GM20000 (cell line): Measurements from ENCODE around the gene GPR142.

ENCODE experiments used
- DNase-seq: peaks from one replicate; pipeline ENCODE4 v3.0.0; 2012; ENCODE audit warnings: low spot score
- TF ChIP-seq, protein P1 (sequence below): IDR thresholded peaks from 2 replicates; pipeline ENCODE4 v1.5.1; 2012; ENCODE audit warnings: mild to moderate bottlenecking, control low read depth; ENCODE audit errors: extremely low read depth, missing control alignments

GPR142 gene

DNA sequence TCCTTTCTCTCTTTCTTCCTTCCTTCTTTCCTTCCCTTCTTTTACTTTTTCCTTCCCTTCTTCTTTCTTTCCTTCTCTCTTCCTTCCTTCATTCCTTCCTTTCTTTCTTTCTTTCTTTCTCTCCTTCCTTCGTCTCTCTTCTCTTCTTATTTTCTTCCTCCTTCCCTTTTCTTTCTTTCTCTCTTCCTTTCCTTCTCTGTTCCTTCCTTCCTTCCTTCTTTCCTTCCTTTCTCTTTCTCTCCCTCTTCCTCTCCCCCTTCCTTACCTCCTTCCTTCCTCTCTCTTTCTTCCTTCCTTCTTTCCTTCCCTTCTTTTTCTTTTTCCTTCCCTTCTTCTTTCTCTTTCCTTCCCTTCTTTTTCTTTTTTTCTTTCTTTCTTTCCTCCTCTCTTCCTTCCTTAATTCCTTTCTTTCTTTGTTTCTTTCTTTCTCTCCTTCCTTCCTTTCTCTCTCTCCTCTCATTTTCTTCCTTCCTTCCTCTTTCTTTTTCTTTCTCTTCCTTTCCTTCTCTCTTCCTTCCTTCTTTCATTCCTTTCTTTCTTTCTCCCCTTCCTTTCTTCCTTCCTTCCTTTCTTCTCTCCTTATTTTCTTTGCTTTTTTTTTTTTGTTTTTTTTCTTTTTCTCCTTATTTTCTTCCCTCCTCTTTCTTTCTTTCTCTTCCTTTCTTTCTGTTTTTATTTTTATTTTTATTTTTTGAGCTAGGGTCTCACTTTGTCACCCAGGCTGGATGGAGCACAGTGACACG, 22.8 kb downstream of the GPR142 start:
- no peak for DNase-seq
- TF ChIP-seq, protein P1, sequence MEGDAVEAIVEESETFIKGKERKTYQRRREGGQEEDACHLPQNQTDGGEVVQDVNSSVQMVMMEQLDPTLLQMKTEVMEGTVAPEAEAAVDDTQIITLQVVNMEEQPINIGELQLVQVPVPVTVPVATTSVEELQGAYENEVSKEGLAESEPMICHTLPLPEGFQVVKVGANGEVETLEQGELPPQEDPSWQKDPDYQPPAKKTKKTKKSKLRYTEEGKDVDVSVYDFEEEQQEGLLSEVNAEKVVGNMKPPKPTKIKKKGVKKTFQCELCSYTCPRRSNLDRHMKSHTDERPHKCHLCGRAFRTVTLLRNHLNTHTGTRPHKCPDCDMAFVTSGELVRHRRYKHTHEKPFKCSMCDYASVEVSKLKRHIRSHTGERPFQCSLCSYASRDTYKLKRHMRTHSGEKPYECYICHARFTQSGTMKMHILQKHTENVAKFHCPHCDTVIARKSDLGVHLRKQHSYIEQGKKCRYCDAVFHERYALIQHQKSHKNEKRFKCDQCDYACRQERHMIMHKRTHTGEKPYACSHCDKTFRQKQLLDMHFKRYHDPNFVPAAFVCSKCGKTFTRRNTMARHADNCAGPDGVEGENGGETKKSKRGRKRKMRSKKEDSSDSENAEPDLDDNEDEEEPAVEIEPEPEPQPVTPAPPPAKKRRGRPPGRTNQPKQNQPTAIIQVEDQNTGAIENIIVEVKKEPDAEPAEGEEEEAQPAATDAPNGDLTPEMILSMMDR, result no peak

DNA sequence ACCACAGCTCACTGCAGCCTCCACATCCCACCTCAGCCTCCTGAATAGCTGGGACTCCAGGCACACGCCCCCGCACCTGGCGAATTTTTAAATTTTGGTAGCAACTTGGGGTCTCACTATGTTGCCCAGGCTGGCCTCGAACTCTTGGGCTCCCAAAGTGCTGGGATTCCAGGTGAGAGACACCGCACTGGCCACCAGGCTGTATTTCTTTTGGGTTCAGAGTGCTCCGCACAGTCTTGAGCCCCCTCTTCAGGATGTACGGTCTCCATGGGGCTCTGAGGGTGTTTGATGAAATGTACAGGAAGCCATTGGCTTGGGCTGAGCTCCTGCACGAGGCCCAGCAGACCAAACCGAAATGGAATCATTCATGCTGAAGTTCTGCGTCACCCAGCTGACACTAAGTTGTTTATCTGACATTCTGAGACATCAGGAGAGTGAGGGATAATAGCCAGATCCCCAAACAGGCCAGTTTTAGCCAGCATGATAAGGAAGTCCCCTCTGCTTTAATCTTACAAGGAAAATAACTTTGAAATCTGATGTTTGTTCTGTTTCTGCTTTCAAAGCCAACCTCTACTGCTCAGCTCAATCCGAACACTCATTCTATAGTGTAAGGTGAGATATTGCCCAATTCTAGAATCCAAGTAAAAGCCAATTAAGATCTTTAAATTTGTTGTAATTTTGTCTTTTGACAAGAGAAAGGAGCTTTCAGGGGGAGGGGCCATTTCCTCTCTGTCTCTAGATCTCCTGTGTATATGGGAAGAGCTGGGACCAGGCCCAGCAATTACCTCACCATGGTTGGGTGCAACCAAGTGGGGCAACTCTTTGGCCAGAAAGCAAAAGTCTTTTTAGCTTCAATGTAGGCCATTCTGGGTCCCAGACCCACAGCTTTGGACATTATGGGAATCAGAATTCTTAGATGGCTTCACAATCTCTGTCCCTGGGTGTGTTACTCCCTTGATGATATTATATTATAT, 23.7 kb downstream of the GPR142 start:
- TF ChIP-seq, protein P1, result no peak
- DNase-seq, result no peak

DNA sequence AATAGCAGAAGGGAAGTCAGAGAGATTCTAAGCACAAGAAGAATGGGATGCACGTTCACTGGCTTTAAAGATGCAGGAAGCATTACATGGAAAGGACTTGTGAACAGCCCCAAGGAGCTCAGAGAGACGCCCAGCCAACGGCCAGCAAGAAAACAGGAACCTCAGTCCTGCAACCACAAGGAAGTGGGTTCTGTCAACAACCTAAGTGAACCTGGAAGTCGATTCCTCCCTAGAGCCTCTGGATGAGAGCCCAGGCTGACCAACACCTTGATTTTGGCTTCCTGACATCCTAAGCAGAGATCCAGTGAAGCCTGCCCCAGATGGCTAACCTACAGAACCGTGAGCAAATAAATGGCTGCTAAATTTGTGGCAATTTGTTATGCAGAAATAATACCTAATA, 24.5 kb downstream of the GPR142 start:
- TF ChIP-seq, protein P1, result no peak
- DNase-seq, result no peak

DNA sequence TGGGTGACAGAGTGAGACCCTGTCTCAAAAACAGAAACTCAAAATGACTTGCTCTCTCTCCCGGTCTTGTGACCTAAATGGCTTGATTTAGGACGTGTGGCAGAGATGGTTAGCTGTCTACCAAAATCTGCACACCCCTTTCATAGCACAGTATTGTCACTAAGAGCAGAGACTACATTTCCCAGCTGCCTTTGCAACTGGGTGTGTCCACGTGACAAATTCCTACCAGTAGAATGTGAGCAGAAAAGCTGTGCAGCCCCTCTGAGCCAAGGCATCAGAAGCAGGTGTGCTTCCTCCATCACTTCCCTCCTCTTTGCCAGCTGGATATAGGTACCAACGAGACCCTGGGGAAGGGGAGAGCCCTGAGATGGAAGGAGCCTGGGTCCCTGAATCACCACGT, 25.5 kb downstream of the GPR142 start:
- TF ChIP-seq, protein P1, result no peak
- DNase-seq, result no peak

DNA sequence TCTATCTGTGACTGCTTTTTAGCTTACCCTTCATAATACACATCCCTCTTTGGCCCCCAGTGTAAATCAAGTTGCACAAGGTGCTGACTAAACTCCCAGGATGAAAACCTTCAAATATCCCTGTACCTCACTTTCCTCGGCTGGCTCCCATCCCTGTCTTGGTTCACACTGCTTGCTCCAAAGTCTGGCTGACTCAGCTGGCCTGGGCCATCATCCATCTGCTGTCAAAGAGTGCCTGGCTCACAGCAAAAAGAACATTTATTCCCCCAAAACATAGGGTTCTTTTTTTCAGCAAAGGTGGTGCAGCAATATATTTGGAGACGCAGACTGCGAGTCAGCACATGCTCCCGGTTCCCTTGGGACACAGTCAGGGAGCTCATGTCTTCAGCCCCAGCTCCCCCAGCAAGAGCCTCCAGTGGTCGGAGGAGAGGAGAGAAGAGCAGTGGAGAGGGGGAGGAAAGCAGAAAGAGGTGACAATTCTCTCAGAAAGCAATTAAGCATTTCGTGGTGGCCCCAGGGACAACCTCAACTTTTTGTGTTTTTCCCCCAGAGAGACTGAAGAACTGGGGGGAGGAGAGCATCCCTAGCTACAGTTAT, 26.1 kb downstream of the GPR142 start:
- no peak for DNase-seq
- TF ChIP-seq, protein P1, result no peak

DNA sequence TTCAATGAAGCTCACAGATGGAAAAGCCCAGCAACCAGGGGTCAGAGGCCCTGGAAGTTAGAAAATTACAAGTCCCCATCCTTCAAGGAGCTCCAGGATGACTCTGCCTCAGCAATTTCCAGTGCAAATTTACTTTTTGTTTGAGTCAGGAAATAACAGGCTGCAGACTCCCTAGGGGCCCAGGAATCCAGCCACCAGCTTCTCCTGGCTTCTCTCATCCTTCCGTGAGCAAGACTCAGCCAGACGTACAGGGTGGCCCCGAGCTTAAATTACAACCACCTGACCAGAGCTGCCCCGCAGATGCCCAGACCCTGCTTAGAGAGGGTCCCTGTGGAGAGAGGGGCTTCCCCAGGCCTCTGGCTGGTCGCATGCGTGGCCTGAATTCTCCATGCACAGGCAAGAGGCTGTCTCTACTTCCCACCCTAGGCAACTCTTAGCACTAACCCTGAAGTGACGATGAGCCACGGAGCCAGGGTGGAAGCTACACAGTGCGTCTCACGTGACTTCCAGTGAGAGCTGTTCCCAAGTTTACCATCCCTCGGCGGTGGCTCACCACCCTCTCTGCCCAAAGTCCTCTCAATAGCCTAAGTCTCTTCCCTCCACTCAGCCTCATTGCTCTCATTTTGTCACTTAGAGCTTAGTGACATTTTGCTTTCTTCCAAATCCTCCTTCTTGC, 27.1 kb downstream of the GPR142 start:
- no peak for DNase-seq
- TF ChIP-seq, protein P1, result no peak

DNA sequence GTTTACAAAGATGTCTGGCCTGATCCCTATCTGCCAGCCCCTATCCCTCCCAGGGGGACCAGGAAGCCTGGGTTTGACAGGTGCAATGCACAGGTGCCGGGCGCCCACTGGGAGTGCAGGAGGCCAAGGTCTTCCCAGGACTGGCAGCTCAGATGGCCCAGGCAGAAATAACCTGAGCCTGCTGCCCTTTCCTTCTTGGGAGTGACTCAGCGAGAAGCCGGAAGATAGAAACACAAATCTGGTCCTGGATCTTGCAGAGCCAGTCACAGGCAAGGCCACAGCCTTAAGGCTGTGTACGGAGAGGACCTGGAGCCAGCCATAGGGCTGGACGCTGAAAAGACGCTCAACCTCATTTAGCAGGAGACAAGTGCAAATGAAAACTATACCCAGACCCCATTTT, 27.7 kb downstream of the GPR142 start:
- DNase-seq, result no peak
- TF ChIP-seq, protein P1, result no peak
